Nephron (organoid): Measurements from ENCODE around the gene DLG5.

Source experiments
- H3K27ac Mint-ChIP-seq, 3 experiments: 2 replicates each; pipeline ENCODE4 v1.8.0; 2020; ENCODE audit warnings: mixed read lengths in 3 of 3, mild to moderate bottlenecking in 2 of 3, moderate library complexity in 1 of 3
- H3K27me3 Mint-ChIP-seq: 2 replicates; pipeline ENCODE4 v1.8.0; 2021; ENCODE audit warnings: low read depth, mild to moderate bottlenecking, moderate library complexity, mixed read lengths
- H3K36me3 Mint-ChIP-seq: 2 replicates; pipeline ENCODE4 v1.8.0; 2020; ENCODE audit warnings: low read depth, mixed read lengths
- H3K4me1 Mint-ChIP-seq: 2 replicates; pipeline ENCODE4 v1.8.0; 2020; ENCODE audit warnings: mixed read lengths
- H3K4me3 Mint-ChIP-seq, 3 experiments: 2 replicates each; pipeline ENCODE4 v1.8.0; 2020; ENCODE audit warnings: mild to moderate bottlenecking in 3 of 3, mixed read lengths in 3 of 3, moderate library complexity in 2 of 3
- H3K9me3 Mint-ChIP-seq: 2 replicates; pipeline ENCODE4 v1.8.0; 2020; ENCODE audit warnings: mixed read lengths
- CTCF ChIP-seq, 3 experiments: fragments of 200-600 bp; sonication (generic); IDR thresholded peaks; one replicate each; pipeline ENCODE4 v1.5.0; 2021; ENCODE audit warnings: antibody characterized with exemption in 3 of 3; ENCODE audit not compliant: unreplicated experiment in 3 of 3

DLG5 gene

GRCh38 chr10:77810446-77811335 is 115.9 kb downstream of the DLG5 start:
- no peaks in the 10 kb centered on the region for H3K4me1 Mint-ChIP-seq
- TF ChIP-seq CTCF (IDR thresholded peaks at IDR 0.05; ENCODE audit: unreplicated experiment in 3 of 3): no peak
- H3K27me3 Mint-ChIP-seq: no peaks in the 10 kb centered on the region
- no peaks in the 10 kb centered on the region for H3K9me3 Mint-ChIP-seq
- peaks cover 73% of the 10 kb centered on the region for H3K36me3 Mint-ChIP-seq
- no peak overlapping the region for H3K4me3 Mint-ChIP-seq
- no peak overlapping the region for H3K27ac Mint-ChIP-seq

DNA sequence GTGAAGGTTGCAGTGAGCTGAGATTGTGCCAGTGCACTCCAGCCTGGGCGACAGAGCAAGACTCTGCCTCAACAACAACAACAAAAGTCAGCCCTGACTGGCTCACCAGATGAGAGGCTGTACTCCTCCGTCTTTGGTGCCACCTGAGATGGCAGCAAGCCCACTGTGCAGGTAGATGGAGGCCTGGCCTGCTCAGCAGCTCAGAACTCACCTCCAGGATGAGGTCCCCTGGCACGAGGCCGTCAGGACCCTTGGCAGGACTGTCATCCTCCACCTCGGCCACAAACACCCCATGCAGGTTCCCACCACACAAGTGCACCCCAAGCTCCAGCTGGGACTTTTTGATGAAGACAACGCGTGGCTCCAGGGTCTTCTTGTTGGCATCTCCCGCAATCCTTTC is 117.2 kb downstream of the DLG5 start:
- H3K9me3 Mint-ChIP-seq: no peaks in the 10 kb centered on the region
- H3K27ac Mint-ChIP-seq: no peak overlapping the region
- peaks cover 75% of the 10 kb centered on the region for H3K36me3 Mint-ChIP-seq
- H3K27me3 Mint-ChIP-seq: no peaks in the 10 kb centered on the region
- TF ChIP-seq CTCF (IDR thresholded peaks at IDR 0.05; ENCODE audit: unreplicated experiment in 3 of 3): no peak
- no peak overlapping the region for H3K4me3 Mint-ChIP-seq
- H3K4me1 Mint-ChIP-seq: no peaks in the 10 kb centered on the region

DNA sequence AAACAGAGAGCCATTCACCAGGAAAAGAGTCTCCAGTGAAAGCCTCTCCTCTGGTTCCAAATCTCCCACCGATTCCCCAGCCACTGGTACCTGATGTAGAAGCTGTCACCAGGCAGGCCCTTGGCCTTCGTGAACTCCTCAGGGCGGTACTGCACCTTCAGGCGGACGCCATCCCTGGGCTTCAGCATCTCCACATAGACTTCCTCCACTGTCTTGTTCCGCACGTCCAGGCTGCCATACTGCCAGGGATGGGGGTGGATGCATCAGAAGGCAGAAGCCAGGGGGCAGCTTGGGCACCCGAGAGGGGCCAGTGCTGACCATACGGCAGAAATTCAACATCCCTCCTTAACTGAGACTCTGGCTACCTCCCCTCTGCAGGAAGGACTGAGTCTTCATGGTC is 118.8 kb downstream of the DLG5 start:
- Mint-ChIP-seq H3K27ac (no peak overlapping the region), H3K4me3 (no peak overlapping the region), H3K36me3 (peaks cover 78% of the 10 kb centered on the region), H3K27me3 (no peaks in the 10 kb centered on the region), H3K9me3 (no peaks in the 10 kb centered on the region), H3K4me1 (no peaks in the 10 kb centered on the region)
- no peak for TF ChIP-seq CTCF (IDR thresholded peaks at IDR 0.05; ENCODE audit: unreplicated experiment in 3 of 3)

- Mint-ChIP-seq H3K9me3 (no peaks in the 10 kb centered on the region), H3K4me1 (no peaks in the 10 kb centered on the region), H3K36me3 (peaks cover 78% of the 10 kb centered on the region), H3K4me3 (no peak overlapping the region), H3K27ac (no peak overlapping the region), H3K27me3 (no peaks in the 10 kb centered on the region)
- no peak for TF ChIP-seq CTCF (IDR thresholded peaks at IDR 0.05; ENCODE audit: unreplicated experiment in 3 of 3)
Measured at GRCh38 chr10:77806511-77807157, 119.9 kb downstream of the DLG5 start.

- Mint-ChIP-seq H3K27ac (no peak overlapping the region), H3K9me3 (no peaks in the 10 kb centered on the region), H3K4me3 (no peak overlapping the region), H3K4me1 (no peaks in the 10 kb centered on the region), H3K36me3 (peaks cover 82% of the 10 kb centered on the region), H3K27me3 (no peaks in the 10 kb centered on the region)
- no peak for TF ChIP-seq CTCF (IDR thresholded peaks at IDR 0.05; ENCODE audit: unreplicated experiment in 3 of 3)
Measured at GRCh38 chr10:77805676-77806075, 120.9 kb downstream of the DLG5 start.
